HG03060 (cell line): ENCODE results near the gene PRR22.
"Not testable (repeated sequence)": the region's sequence is repeated elsewhere in the genome, so short reads cannot be mapped to it uniquely, and the experiment has no call there.

Experiments used
- ATAC-seq: cut with Tn5 transposase; IDR thresholded peaks from one replicate; pipeline ENCODE4 v1.9.1; 2021; ENCODE audit warnings: low read depth, moderate number of reproducible peaks; ENCODE audit not compliant: unreplicated experiment

The PRR22 gene

GRCh38 chr19:5793188-5793587 is 8.6 kb upstream of the PRR22 start:
- ATAC-seq, result no peak

GRCh38 chr19:5792224-5792623 is 7.7 kb upstream of the PRR22 start:
- ATAC-seq, result no peak

- peak; percentile 83 for ATAC-seq
These were observed 6.3 kb upstream of the PRR22 start, which contains the start of gene DUS3L for GRCh38 chr19:5790559-5791520. TSS of gene DUS3L (minus strand) at chr19:5791163. CDS start at chr19:5791141, 22 bp downstream.

GRCh38 chr19:5789886-5790558 is 5.5 kb upstream of the PRR22 start:
- ATAC-seq, result no peak

- ATAC-seq, result no peak
These were observed 4.8 kb upstream of the PRR22 start for GRCh38 chr19:5789351-5789761.

GRCh38 chr19:5788422-5788821 is 3.9 kb upstream of the PRR22 start:
- ATAC-seq, result no peak

GRCh38 chr19:5787409-5788182 is 3.0 kb upstream of the PRR22 start:
- no peak for ATAC-seq

GRCh38 chr19:5786593-5787408 is 2.3 kb upstream of the PRR22 start:
- ATAC-seq, result no peak

GRCh38 chr19:5785423-5785822 is 877 bp upstream of the PRR22 start:
- ATAC-seq, result no peak

- no peak for ATAC-seq
These were observed 1.3 kb downstream of the PRR22 start for GRCh38 chr19:5782945-5783919.

- ATAC-seq, result no peak
These were observed 2.2 kb downstream of the PRR22 start for GRCh38 chr19:5782322-5782721.

- not testable (repeated sequence) for ATAC-seq
These were observed 3.6 kb downstream of the PRR22 start for GRCh38 chr19:5780916-5781315.

- ATAC-seq, result no peak
These were observed 6.1 kb downstream of the PRR22 start for GRCh38 chr19:5778402-5778801.

- no peak for ATAC-seq
These were observed 8.8 kb downstream of the PRR22 start for GRCh38 chr19:5775668-5776309.

GRCh38 chr19:5774921-5775320 is 9.6 kb downstream of the PRR22 start:
- ATAC-seq, result no peak

GRCh38 chr19:5773276-5773675 is 11.3 kb downstream of the PRR22 start:
- ATAC-seq, result no peak

GRCh38 chr19:5772416-5772815 is 12.1 kb downstream of the PRR22 start:
- ATAC-seq, result no peak

GRCh38 chr19:5767949-5768348 is 16.6 kb downstream of the PRR22 start:
- ATAC-seq, result no peak
